Thoracic aorta (tissue), 2 donors: ENCODE results near the gene ENHO. TPM values are rescaled to one million over a fixed set of nuclear protein-coding genes. Genes with fewer than 3 reads are reported as not detected.

ENCODE experiments used
- ATAC-seq: fragments of 150-250 bp; one replicate; pipeline ENCODE4 v1.8.0; 2017; ENCODE audit warnings: low read depth; ENCODE audit not compliant: insufficient number of reproducible peaks, low FRiP score
- DNase-seq: peaks from one replicate; pipeline ENCODE4 v3.0.0-alpha.2; 2020; ENCODE audit warnings: low spot score
- H3K27ac ChIP-seq, 2 donors: fragments of 200-600 bp; sonication (generic); 1 replicate in 1 of 2; 2 replicates in 1 of 2; pipeline ENCODE4 v1.5.1; 2016; ENCODE audit warnings: mild to moderate bottlenecking in 2 of 2, moderate library complexity in 2 of 2
- H3K27me3 ChIP-seq: fragments of 200-600 bp; sonication (generic); replicated peaks from 2 replicates; pipeline ENCODE4 v1.6.0; 2016; ENCODE audit warnings: mild to moderate bottlenecking; ENCODE audit not compliant: insufficient read depth
- H3K36me3 ChIP-seq: fragments of 200-600 bp; sonication (generic); one replicate; pipeline ENCODE4 v1.5.1; 2016
- H3K4me1 ChIP-seq, 2 donors: fragments of 200-600 bp; sonication (generic); 1 replicate in 1 of 2; 2 replicates in 1 of 2; pipeline versions ENCODE4 v1.5.1 to v1.6.0; 2016; ENCODE audit warnings: low read depth in 2 of 2, mild to moderate bottlenecking in 1 of 2; ENCODE audit not compliant: control insufficient read depth in 1 of 2
- H3K4me3 ChIP-seq: fragments of 200-600 bp; sonication (generic); 2 replicates; pipeline ENCODE4 v1.5.1; 2016; ENCODE audit warnings: mild to moderate bottlenecking
- H3K9me3 ChIP-seq: fragments of 200-600 bp; sonication (generic); 2 replicates; pipeline ENCODE4 v1.5.1; 2016
- CTCF ChIP-seq: fragments of 200-600 bp; sonication (generic); IDR thresholded peaks from one replicate; pipeline ENCODE4 v1.5.1; 2019; ENCODE audit warnings: antibody characterized with exemption
- total RNA-seq, 2 donors: library from RNA; depleted of rRNA; stranded (reverse); fragments of >200 nt; gene quantifications; one replicate each; pipeline versions ENCODE4 v1.1.0 to v1.2.3, GENCODE V29; 2016

ENHO gene
- total RNA-seq, 2 donors from 2014 or later = not detected

GRCh38 chr9:34501889-34502425, 20.8 kb downstream of the ENHO start:
- Histone ChIP-seq H3K27ac (no peak overlapping the region), H3K9me3 (no peaks in the 10 kb centered on the region), H3K4me1 (peaks cover 16 to 26% of the 10 kb centered on the region in 2 donors), H3K4me3 (no peak overlapping the region), H3K27me3 (no peaks in the 10 kb centered on the region), H3K36me3 (no peaks in the 10 kb centered on the region)
- DNase-seq (no peak), ATAC-seq (no peak)
- TF ChIP-seq CTCF = peak; percentile 27

GRCh38 chr9:34501372-34501771, 21.4 kb downstream of the ENHO start:
- Histone ChIP-seq H3K36me3 (no peaks in the 10 kb centered on the region), H3K27ac (no peak overlapping the region), H3K9me3 (no peaks in the 10 kb centered on the region), H3K27me3 (no peaks in the 10 kb centered on the region), H3K4me1 (peaks cover 16 to 26% of the 10 kb centered on the region in 2 donors), H3K4me3 (no peak overlapping the region)
- DNase-seq (no peak), ATAC-seq (no peak)
- no peak for TF ChIP-seq CTCF

- TF ChIP-seq CTCF = peak; percentile 98
- Histone ChIP-seq H3K27ac (no peak overlapping the region), H3K4me3 (no peak overlapping the region), H3K4me1 (peaks cover 16 to 26% of the 10 kb centered on the region in 2 donors), H3K36me3 (no peaks in the 10 kb centered on the region), H3K9me3 (no peaks in the 10 kb centered on the region), H3K27me3 (no peaks in the 10 kb centered on the region)
- ATAC-seq (no peak), DNase-seq (no peak)
Measured at GRCh38 chr9:34500623-34501267, 22.0 kb downstream of the ENHO start.

GRCh38 chr9:34499076-34499475, 23.7 kb downstream of the ENHO start:
- H3K27me3 ChIP-seq = no peaks in the 10 kb centered on the region
- no peaks in the 10 kb centered on the region for H3K36me3 ChIP-seq
- peaks cover 16 to 26% of the 10 kb centered on the region in 2 donors for H3K4me1 ChIP-seq
- H3K9me3 ChIP-seq = no peaks in the 10 kb centered on the region
- no peak overlapping the region for H3K27ac ChIP-seq
- ATAC-seq = no peak
- no peak for DNase-seq
- H3K4me3 ChIP-seq = no peak overlapping the region
- no peak for TF ChIP-seq CTCF

GRCh38 chr9:34498553-34498952, 24.2 kb downstream of the ENHO start:
- Histone ChIP-seq H3K36me3 (no peaks in the 10 kb centered on the region), H3K4me3 (no peak overlapping the region), H3K27me3 (no peaks in the 10 kb centered on the region), H3K4me1 (peaks cover 16 to 24% of the 10 kb centered on the region in 2 donors), H3K27ac (no peak overlapping the region), H3K9me3 (no peaks in the 10 kb centered on the region)
- ATAC-seq (no peak), DNase-seq (no peak)
- no peak for TF ChIP-seq CTCF
